GM21723 (cell line): Measurements from ENCODE around the gene NAGK.
"Not testable (repeated sequence)": the region's sequence is repeated elsewhere in the genome, so short reads cannot be mapped to it uniquely, and the experiment has no call there.

Source experiments
- ATAC-seq: cut with Tn5 transposase; IDR thresholded peaks from one replicate; pipeline ENCODE4 v1.9.1; 2021; ENCODE audit warnings: mild to moderate bottlenecking, moderate library complexity; ENCODE audit not compliant: unreplicated experiment

NAGK gene

GRCh38 chr2:71067567-71068217 lies 756 bp upstream of the NAGK start:
- peak; percentile 2 for ATAC-seq

DNA sequence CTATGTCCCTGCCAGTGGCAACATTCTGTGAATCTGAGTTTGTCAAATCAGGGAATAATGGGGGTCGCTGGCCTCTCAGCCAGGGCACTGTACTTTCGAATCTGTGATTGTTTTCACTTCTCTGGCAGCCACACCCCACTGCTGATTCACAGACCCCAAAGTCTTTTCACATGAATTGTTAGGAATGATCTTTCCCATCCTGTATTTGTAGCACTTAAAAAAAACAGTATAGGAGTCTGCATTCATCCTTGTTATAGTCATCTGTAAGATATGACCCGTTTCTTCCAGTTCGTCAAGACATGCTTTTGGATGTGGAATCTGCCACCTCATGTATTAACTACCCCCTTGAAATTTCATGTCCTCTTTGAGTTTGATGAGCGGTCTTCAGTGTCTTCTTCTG lies 928 bp downstream of the NAGK start:
- no peak for ATAC-seq

- ATAC-seq = no peak
Measured at GRCh38 chr2:71070294-71071093, 2.0 kb downstream of the NAGK start.

GRCh38 chr2:71071681-71072398 lies 3.4 kb downstream of the NAGK start:
- peak; percentile 37 for ATAC-seq

GRCh38 chr2:71072492-71072891 lies 4.0 kb downstream of the NAGK start:
- no peak for ATAC-seq

- no peak for ATAC-seq
Measured at GRCh38 chr2:71073475-71073874, 5.0 kb downstream of the NAGK start.

DNA sequence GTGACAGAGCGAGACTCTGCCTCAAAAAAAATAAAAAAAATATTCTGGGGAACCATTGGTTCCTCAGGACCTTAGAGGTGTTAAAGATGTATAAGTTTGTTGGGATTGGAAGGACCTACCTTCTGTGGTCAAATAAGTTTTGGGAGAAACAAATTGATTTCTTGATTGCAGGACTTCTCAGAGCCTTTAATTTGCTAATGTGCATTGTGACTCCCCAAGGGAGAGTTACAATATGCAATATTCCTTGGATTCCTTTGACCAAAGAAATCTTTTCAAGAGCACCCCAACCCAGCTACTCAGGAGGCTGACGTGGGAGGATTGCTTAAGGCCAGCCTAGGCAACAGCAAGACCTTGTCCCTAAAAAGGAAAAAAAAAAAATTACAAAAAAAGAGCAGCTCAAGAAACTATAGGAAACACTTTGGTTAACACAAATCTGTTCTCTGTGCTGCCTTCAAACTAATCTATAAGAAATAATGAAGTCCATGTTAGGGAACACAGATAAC lies 6.5 kb downstream of the NAGK start:
- ATAC-seq = no peak

- no peak for ATAC-seq
Measured at GRCh38 chr2:71078624-71079023, 10.2 kb downstream of the NAGK start.

GRCh38 chr2:71082402-71083252 lies 14.2 kb downstream of the NAGK start:
- peak; percentile 80 for ATAC-seq

- ATAC-seq = not testable (repeated sequence)
Measured at GRCh38 chr2:71083297-71083696, 14.8 kb downstream of the NAGK start.

DNA sequence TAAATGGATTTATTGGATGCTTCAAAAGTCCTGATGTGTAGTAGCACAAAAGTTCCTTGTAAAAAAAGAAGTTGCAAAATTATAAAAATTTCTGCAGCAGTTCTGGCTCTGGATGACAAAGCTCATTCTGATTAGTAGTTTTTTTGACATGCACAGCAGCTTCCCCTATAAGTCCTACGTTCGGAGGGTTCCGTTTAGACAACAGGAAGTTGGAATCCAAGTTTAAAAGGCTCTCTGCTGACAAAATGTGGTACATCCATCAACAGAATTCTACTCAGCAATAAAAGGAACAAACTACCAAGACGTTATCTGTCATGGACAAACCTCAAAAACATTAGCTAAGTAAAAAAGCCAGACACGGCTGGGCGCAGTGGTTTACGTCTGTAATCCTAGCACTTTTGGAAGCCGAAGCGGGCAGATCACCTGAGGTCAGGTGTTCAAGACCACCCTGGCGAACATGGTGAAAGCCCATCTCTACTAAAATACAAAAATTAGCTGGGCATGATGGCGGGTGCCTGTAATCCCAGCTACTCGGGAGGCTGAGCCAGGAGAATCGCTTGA lies 15.4 kb downstream of the NAGK start:
- not testable (repeated sequence) for ATAC-seq

GRCh38 chr2:71085325-71086003 lies 17.0 kb downstream of the NAGK start:
- ATAC-seq = not testable (repeated sequence)

DNA sequence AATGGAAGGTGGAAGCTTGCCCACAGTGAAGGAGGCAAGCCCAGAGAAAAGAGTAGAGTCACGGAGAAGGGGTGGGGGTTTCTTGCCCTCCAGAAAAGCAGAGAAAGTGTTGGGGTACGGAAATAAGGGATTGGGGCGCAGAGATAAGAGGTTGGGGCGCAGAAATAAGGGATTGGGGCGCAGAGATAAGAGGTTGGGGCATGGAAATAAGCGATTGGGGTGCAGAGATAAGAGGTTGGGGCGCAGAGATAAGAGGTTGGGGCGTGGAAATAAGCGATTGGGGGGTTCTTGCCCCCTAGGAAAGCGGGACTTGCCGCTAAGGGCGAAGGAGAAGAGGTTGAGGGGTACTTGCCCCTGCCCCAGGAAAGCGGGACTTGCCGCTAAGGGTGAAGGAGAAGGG lies 21.0 kb downstream of the NAGK start:
- not testable (repeated sequence) for ATAC-seq

GRCh38 chr2:71091808-71092207 lies 23.4 kb downstream of the NAGK start:
- not testable (repeated sequence) for ATAC-seq

- not testable (repeated sequence) for ATAC-seq
Measured at GRCh38 chr2:71092491-71093260, 24.2 kb downstream of the NAGK start.

DNA sequence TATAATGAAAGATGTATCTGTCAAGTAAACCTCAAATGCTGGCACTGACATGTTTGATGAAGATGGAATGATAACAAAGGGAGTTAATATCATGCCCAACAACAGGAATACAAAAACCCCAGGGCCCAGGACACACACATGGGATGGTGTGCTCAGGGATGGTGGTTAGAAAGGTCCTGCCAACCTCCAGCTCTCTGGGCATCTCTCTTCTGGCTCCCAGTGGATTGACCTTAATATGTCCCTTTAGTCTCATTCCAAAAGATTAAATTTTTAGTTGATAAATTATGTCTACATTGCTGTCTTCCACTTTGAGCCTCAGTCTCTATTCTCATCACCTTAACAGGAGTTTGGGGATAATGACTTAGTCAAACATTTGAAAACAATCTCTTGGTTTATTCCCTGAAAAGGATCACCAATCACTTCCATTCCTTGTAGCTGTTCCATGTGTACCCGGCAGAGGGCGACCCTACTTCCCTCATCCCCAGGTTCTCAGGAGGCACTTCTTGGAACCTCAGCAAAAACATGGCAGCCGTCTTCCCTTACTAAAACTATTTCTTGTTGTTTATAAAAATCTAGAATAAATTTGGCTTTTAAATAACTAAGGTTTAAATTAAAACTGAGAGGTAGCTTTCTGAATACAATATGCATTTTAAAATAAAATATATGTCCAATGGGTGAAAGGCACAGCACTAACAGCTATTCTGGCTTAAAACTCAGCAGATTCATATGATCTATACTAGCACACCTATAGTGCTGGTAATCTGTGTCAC lies 31.9 kb downstream of the NAGK start:
- peak; percentile 61 for ATAC-seq

- no peak for ATAC-seq
Measured at GRCh38 chr2:71101656-71102055, 33.2 kb downstream of the NAGK start.

- no peak for ATAC-seq
Measured at GRCh38 chr2:71102981-71103681, 34.7 kb downstream of the NAGK start.
